HL-60 (cell line): ENCODE data around the gene HBA1.

Experiments
- DNase-seq, 2 experiments: peaks; one replicate each; pipeline ENCODE4 v3.0.0-alpha.2; 2010 to 2020; ENCODE audit warnings: low read depth in 1 of 2, low spot score in 1 of 2
- H3K27ac ChIP-seq: fragments of 250-450 bp; sonication (Bioruptor Pico); replicated peaks from 2 replicates; pipeline ENCODE4 v1.5.1; 2020; ENCODE audit warnings: mild to moderate bottlenecking, moderate library complexity
- H3K27me3 ChIP-seq: fragments of 250-450 bp; sonication (Bioruptor Pico); 2 replicates; pipeline ENCODE4 v1.5.1; 2021; ENCODE audit warnings: mild to moderate bottlenecking, moderate library complexity; ENCODE audit not compliant: insufficient read depth, poor library complexity, severe bottlenecking
- H3K4me3 ChIP-seq: replicated peaks from 2 replicates; pipeline ENCODE4 v1.5.1; 2011; ENCODE audit warnings: mild to moderate bottlenecking, control low read depth, low read length; ENCODE audit not compliant: insufficient read depth
- CTCF ChIP-seq: IDR thresholded peaks from one replicate; pipeline ENCODE4 v1.5.1; 2011; ENCODE audit warnings: low read length, control low read depth, inconsistent platforms; ENCODE audit not compliant: insufficient read depth
- GABPA ChIP-seq: IDR thresholded peaks from 2 replicates; pipeline ENCODE4 v1.6.1; 2012; ENCODE audit warnings: low read depth
- POLR2AphosphoS5 ChIP-seq: IDR thresholded peaks from 2 replicates; pipeline ENCODE4 v1.6.1; 2012; ENCODE audit warnings: low read depth
- REST ChIP-seq: IDR thresholded peaks from 2 replicates; pipeline ENCODE4 v1.6.1; 2012; ENCODE audit warnings: low read depth; ENCODE audit not compliant: insufficient replicate concordance
- SPI1 ChIP-seq: IDR thresholded peaks from 2 replicates; pipeline ENCODE4 v1.6.1; 2012; ENCODE audit warnings: low read depth, mild to moderate bottlenecking, borderline replicate concordance

HBA1 gene

GRCh38 chr16:133716-134115, 42.8 kb upstream of the HBA1 start:
- H3K27ac ChIP-seq, result no peak overlapping the region
- no peak for DNase-seq
- TF ChIP-seq CTCF, result no peak
- no peak for TF ChIP-seq REST
- no peak for TF ChIP-seq POLR2AphosphoS5
- no peak for TF ChIP-seq SPI1
- TF ChIP-seq GABPA, result no peak
- no peak overlapping the region for H3K4me3 ChIP-seq
- H3K27me3 ChIP-seq, result no peaks in the 10 kb centered on the region

GRCh38 chr16:138049-138417, 38.4 kb upstream of the HBA1 start:
- H3K4me3 ChIP-seq, result peak overlapping the region; percentile 79
- no peaks in the 10 kb centered on the region for H3K27me3 ChIP-seq
- peak in 1 of 2 experiments; percentile 17 for DNase-seq
- no peak for TF ChIP-seq GABPA
- TF ChIP-seq REST, result no peak
- no peak for TF ChIP-seq CTCF
- no peak for TF ChIP-seq POLR2AphosphoS5
- TF ChIP-seq SPI1, result no peak
- peak overlapping the region; percentile 76 for H3K27ac ChIP-seq

- Histone ChIP-seq H3K4me3 (no peak overlapping the region), H3K27ac (no peak overlapping the region), H3K27me3 (no peaks in the 10 kb centered on the region)
- TF ChIP-seq SPI1 (no peak), CTCF (no peak), POLR2AphosphoS5 (no peak), GABPA (no peak), REST (no peak)
- no peak for DNase-seq
Observed at GRCh38 chr16:140175-140857, 36.2 kb upstream of the HBA1 start.
